ENCODE measurements around the gene TRMT61A.

The TRMT61A gene

DNA sequence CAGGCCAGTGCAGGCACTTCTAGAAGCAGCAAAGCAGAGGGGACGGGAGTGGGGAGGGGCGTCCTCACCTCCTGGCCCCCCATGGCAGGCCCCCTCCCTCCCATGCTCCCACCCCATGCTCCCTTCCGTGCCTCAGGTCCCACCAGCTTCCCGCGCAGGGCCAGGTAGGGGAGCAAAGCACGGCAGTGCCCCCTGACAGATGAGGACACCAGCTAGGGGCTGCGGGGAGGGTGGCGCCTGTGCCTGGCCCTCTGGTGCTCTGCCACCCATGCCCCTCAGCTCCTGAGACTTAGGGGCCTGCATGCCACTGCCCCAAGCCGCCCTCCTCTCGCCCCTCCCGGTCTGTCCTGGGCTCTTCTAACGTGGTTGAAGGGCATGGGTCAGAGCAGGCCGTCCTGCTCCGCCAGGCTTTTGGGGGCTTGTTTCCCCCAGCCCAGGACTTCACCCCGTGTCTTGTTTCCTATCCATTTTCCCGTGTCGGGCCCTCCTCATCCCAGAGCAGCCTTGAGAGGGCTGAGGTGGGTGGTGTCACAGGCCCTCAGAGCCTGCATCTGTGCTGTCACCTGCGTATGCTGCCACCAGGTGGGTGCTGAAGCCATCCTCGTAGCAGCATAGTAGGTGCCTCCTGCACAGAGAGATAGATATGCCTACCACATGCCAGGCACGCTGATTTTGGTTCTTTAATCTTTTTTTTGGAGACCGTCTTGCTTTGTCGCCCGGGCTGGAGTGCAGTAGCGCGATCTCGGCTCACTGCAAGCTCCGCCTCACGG lies 10.2 kb downstream of the TRMT61A start:
- no peak for DNase-seq
- Histone ChIP-seq H3K27ac (no peak overlapping the region), H3K36me3 (replicated peaks) (peaks cover 5% of the 10 kb centered on the region), H3K27me3 (replicated peaks) (no peaks in the 10 kb centered on the region), H3K4me3 (ENCODE audit: low read depth, low read length) (no peak overlapping the region)
- in situ Hi-C loops (cut with HindIII; ENCODE audit: low pct_ligation_motif_present, low sequenced_read_pairs): no loop called here
- TF ChIP-seq, protein P1, sequence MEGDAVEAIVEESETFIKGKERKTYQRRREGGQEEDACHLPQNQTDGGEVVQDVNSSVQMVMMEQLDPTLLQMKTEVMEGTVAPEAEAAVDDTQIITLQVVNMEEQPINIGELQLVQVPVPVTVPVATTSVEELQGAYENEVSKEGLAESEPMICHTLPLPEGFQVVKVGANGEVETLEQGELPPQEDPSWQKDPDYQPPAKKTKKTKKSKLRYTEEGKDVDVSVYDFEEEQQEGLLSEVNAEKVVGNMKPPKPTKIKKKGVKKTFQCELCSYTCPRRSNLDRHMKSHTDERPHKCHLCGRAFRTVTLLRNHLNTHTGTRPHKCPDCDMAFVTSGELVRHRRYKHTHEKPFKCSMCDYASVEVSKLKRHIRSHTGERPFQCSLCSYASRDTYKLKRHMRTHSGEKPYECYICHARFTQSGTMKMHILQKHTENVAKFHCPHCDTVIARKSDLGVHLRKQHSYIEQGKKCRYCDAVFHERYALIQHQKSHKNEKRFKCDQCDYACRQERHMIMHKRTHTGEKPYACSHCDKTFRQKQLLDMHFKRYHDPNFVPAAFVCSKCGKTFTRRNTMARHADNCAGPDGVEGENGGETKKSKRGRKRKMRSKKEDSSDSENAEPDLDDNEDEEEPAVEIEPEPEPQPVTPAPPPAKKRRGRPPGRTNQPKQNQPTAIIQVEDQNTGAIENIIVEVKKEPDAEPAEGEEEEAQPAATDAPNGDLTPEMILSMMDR (IDR thresholded peaks at IDR 0.05; ENCODE audit: low read depth, low read length, missing control alignments): no peak

DNA sequence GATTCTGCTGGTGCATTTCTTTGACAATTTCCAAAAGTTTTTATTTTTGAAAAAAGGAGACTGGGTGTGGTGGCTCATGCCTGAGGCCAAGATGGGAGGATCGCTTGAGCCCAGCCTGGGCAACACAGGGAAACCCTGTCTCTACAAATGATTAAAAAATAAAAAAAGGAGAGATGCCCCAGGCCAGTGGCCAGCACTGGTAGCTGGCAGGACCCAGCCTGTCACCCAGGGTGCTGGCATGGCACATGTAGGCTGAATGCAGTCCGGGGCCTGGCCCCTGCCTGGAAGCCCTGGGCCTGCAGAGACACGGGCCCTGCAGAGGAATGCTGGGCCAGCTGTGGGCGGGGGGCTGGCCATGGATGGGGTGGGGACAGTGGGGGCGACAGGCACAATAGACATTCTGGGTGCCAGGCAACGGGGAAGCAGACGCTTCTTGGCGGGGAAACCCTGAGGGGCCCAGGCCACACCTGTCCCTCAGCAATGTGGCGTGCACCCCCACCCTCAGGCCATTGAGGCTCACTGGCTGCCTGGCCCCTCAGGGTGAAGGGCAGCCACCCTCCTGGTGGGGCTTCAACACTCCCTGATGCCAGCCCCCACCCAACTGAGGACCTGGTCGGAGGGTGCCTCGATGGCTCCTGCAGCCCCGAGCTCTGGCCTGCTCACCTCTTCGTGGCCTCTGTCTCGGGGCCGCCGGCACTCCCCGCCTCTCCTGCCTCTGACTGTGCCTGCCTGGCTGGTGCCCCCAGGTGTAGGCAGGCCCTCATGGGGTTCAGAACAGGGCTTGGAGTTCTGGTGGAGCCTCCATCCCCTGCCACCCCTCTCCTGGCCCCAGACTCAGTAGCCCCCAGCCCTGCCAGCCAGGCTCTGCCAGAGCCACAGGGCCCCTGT lies 12.1 kb downstream of the TRMT61A start:
- TF ChIP-seq, protein P1 (IDR thresholded peaks at IDR 0.05; ENCODE audit: low read depth, low read length, missing control alignments): no peak
- in situ Hi-C loops (cut with HindIII; ENCODE audit: low pct_ligation_motif_present, low sequenced_read_pairs): no loop called here
- no peak for DNase-seq
- Histone ChIP-seq H3K27me3 (replicated peaks) (no peaks in the 10 kb centered on the region), H3K4me3 (ENCODE audit: low read depth, low read length) (no peak overlapping the region), H3K36me3 (replicated peaks) (no peaks in the 10 kb centered on the region), H3K27ac (peak overlapping the region; percentile 43)

DNA sequence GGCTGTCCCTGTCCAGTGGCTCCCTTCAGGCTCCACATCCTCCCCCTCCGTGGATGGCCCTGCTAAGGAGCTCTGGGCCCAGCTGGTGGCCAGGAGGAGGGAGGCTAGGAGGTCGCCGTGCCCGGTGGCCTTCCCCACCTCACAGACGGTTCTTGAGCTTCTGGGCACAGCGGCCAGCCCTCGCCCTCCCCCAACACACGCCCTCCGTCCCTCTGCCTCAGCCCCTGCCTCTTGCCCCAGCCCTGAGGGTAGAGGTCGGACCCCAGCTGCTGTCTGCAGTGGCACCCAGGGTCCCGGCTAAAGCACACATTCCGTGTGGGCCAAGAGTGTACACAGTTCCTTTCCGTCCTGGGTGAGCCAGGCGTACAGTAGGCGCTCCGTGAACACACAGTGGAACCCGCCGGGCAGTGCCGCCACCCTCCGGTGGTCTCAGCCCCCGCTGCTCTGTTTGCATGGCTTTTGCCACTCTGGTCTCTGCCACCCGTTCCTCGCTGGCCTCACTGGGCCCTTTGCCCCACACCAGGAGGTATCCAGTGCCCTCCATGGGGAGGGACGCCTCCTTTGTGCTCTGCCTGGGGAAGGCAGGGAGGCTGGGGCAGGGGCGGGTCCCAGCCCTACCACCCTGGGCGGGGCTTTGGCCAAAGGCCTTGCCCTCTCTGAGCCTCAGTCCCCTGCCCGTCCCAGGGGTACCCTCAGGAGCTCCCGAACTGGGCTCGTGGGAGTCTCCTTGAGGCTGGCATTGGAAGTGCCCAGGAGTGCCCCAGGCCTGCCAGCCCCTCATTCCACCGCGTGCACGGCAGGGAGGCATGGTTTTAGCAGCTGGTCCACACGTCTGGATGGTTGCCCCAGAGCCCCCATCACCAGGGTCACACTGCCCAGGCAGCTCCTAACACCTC lies 13.0 kb downstream of the TRMT61A start:
- DNase-seq: no peak
- Histone ChIP-seq H3K36me3 (replicated peaks) (no peaks in the 10 kb centered on the region), H3K4me3 (ENCODE audit: low read depth, low read length) (no peak overlapping the region), H3K27ac (no peak overlapping the region), H3K27me3 (replicated peaks) (no peaks in the 10 kb centered on the region)
- TF ChIP-seq, protein P1 (IDR thresholded peaks at IDR 0.05; ENCODE audit: low read depth, low read length, missing control alignments): no peak
- in situ Hi-C loops (cut with HindIII; ENCODE audit: low pct_ligation_motif_present, low sequenced_read_pairs): no loop called here

DNA sequence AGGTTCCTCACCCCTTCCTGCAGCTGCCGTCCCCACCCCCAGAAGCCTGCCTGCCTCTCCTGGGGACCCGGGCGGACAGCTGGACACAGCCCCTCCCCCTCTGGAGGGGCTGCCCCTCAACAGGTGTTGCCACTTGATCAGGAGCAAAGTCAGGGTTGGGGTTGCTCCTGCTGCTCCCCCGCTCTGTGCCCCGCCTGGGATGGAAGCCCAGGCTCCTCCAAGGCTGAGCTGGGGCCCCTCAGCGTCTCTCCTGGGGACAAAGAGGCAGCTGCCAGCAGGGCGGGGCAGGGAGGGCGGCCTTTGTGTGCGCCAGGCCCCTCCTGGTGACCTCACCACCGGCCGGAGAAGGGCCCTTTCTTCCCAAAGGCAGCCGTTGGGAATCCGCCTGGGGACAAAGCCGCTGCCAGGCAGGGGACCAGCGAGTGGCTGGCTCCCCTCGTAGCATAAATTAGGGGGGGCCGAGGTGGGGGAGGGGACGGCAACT lies 13.7 kb downstream of the TRMT61A start:
- Histone ChIP-seq H3K36me3 (replicated peaks) (no peaks in the 10 kb centered on the region), H3K27me3 (replicated peaks) (no peaks in the 10 kb centered on the region), H3K27ac (no peak overlapping the region), H3K4me3 (ENCODE audit: low read depth, low read length) (no peak overlapping the region)
- DNase-seq: no peak
- TF ChIP-seq, protein P1 (IDR thresholded peaks at IDR 0.05; ENCODE audit: low read depth, low read length, missing control alignments): no peak
- in situ Hi-C loops (cut with HindIII; ENCODE audit: low pct_ligation_motif_present, low sequenced_read_pairs): no loop called here

DNA sequence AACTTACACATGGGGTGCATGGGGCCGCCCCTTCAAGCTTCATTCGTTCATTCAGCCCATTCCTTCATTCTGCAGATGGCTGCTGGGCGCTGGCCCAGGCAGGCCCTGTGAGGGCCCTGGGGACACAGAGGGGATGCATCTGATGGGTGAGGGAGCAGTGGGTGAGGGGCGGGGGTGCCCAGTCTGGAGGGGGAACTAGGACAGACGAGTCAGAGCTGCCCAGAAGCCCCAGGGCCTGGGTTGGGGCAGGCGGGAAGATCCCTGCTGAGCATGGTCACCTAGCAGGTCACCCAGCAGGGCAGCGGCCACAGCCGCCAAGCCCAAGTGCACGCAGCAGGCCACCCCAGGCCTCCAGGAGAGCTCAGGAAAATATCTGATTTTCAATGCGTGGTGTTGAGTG lies 14.1 kb downstream of the TRMT61A start:
- Histone ChIP-seq H3K27ac (no peak overlapping the region), H3K27me3 (replicated peaks) (no peaks in the 10 kb centered on the region), H3K4me3 (ENCODE audit: low read depth, low read length) (no peak overlapping the region), H3K36me3 (replicated peaks) (no peaks in the 10 kb centered on the region)
- TF ChIP-seq, protein P1 (IDR thresholded peaks at IDR 0.05; ENCODE audit: low read depth, low read length, missing control alignments): no peak
- DNase-seq: no peak
- in situ Hi-C loops (cut with HindIII; ENCODE audit: low pct_ligation_motif_present, low sequenced_read_pairs): no loop called here

Measured in brain microvascular endothelial cell (primary cell).